HepG2 (cell line): ENCODE measurements around the gene PCDHGA6. TPM values are rescaled to one million over a fixed set of nuclear protein-coding genes. Genes with fewer than 3 reads are reported as not detected.
"Not testable (repeated sequence)": the region's sequence is repeated elsewhere in the genome, so short reads cannot be mapped to it uniquely, and the experiment has no call there.

Source experiments
- ATAC-seq: fragments of 200-7000 bp; cut with Tn5 transposase; 3 replicates; pipeline ENCODE4 v1.9.1; 2020; ENCODE audit warnings: mild to moderate bottlenecking, moderate library complexity
- BruUV-seq: library from RNA; stranded (reverse); fragments of 400-500 nt; replicated peaks from 2 replicates; lab custom pipeline; 2021; lab: Mats Ljungman, UMichigan
- CTCF ChIA-PET: fragments of 300-600 bp; formaldehyde crosslinking; extraction: SDS; loops from one replicate; lab custom pipeline; 2021; ENCODE audit warnings: low total read pairs, inconsistent platforms, low intra/inter-chr PET ratio; lab: Yijun Ruan, JAX
- POLR2A ChIA-PET: fragments of 350-600 bp; sonication (Branson Sonifier 250); formaldehyde crosslinking; loops from one replicate; lab custom pipeline; 2020; ENCODE audit warnings: antibody characterized with exemption, inconsistent platforms; lab: Yijun Ruan, JAX
- DNase-seq: peaks from one replicate; pipeline ENCODE4 v3.0.0-alpha.2; 2015; ENCODE audit warnings: low spot score
- FAIRE-seq: peaks from 3 replicates; lab custom pipeline; 2011; peaks lifted over from hg19 to GRCh38; lab: Jason Lieb, UNC
- H2AFZ ChIP-seq: one replicate; pipeline ENCODE4 v1.6.1; 2011; ENCODE audit warnings: low read length, inconsistent platforms
- H3K27ac ChIP-seq: fragments of 300-600 bp; 3 replicates; pipeline ENCODE4 v1.8.0; 2011; ENCODE audit warnings: mixed run types, mild to moderate bottlenecking, mixed read lengths, low read length, inconsistent platforms; ENCODE audit not compliant: insufficient read depth; ENCODE audit errors: extremely low read length
- H3K27me3 ChIP-seq, 2 experiments: fragments of 200-600 bp in 1 of 2; 2 replicates in 1 of 2; 3 replicates in 1 of 2; pipeline versions ENCODE4 v1.6.0 to v1.8.0; 2011; ENCODE audit warnings: low read length in 2 of 2, mild to moderate bottlenecking in 2 of 2, moderate library complexity in 2 of 2, inconsistent platforms in 1 of 2; ENCODE audit not compliant: insufficient read depth in 2 of 2, control insufficient read depth in 1 of 2
- H3K36me3 ChIP-seq, 2 experiments: fragments of 200-600 bp in 1 of 2; replicated peaks in 1 of 2; 2 replicates in 1 of 2; 3 replicates in 1 of 2; pipeline versions ENCODE4 v1.5.1 to v1.8.0; 2011; ENCODE audit warnings: low read length in 2 of 2, inconsistent platforms in 1 of 2; ENCODE audit not compliant: insufficient read depth in 2 of 2, control insufficient read depth in 1 of 2
- H3K4me1 ChIP-seq: 2 replicates; pipeline ENCODE4 v1.5.1; 2012; ENCODE audit warnings: low read length, inconsistent platforms; ENCODE audit not compliant: insufficient read depth
- H3K4me2 ChIP-seq: 2 replicates; pipeline ENCODE4 v1.6.0; 2011; ENCODE audit warnings: low read depth, low read length, inconsistent platforms
- H3K4me3 ChIP-seq, 3 experiments: fragments of 200-600 bp in 1 of 3; sonication (generic), shearing (Covaris generic) in 1 of 3; replicated peaks in 1 of 3; 2 replicates each; pipeline ENCODE4 v1.5.1; 2011 to 2016; ENCODE audit warnings: low read length in 3 of 3, inconsistent platforms in 2 of 3, low read depth in 2 of 3, mild to moderate bottlenecking in 2 of 3, control low read depth in 1 of 3, mixed read lengths in 1 of 3; ENCODE audit not compliant: insufficient read depth in 1 of 3
- H3K79me2 ChIP-seq: one replicate; pipeline ENCODE4 v1.6.1; 2011; ENCODE audit warnings: low read length, inconsistent platforms; ENCODE audit not compliant: insufficient read depth
- H3K9ac ChIP-seq: 2 replicates; pipeline ENCODE4 v1.6.0; 2011; ENCODE audit warnings: mild to moderate bottlenecking, low read depth, low read length, inconsistent platforms; ENCODE audit not compliant: insufficient read depth
- H3K9me3 ChIP-seq: 2 replicates; pipeline ENCODE4 v1.5.1; 2012; ENCODE audit warnings: mild to moderate bottlenecking, low read length
- H4K20me1 ChIP-seq: 2 replicates; pipeline ENCODE4 v1.6.0; 2011; ENCODE audit warnings: inconsistent platforms, mild to moderate bottlenecking, low read length, moderate library complexity; ENCODE audit not compliant: insufficient read depth
- ARID3A ChIP-seq: IDR thresholded peaks from 2 replicates; pipeline ENCODE4 v1.6.1; 2012; ENCODE audit warnings: low read depth, low read length, improper control_type of control experiment
- CTCF ChIP-seq: sonication (generic); formaldehyde crosslinking; IDR thresholded peaks from 2 replicates; pipeline ENCODE4 v1.5.0; 2020; ENCODE audit warnings: mild to moderate bottlenecking, missing genetic modification reagents, moderate library complexity
- ETV6 ChIP-seq: sonication (generic); formaldehyde crosslinking; conservative IDR thresholded peaks from 2 replicates; pipeline ENCODE4 v1.4.0; 2020; ENCODE audit warnings: missing genetic modification reagents
- FOXJ3 ChIP-seq: sonication (generic); formaldehyde crosslinking; IDR thresholded peaks from 2 replicates; pipeline ENCODE4 v1.4.0; 2020; ENCODE audit warnings: missing genetic modification reagents, mild to moderate bottlenecking, borderline replicate concordance
- GABPA ChIP-seq, 2 experiments: IDR thresholded peaks; 2 replicates each; pipeline ENCODE4 v1.6.1; 2011 to 2016; ENCODE audit warnings: low read depth in 2 of 2, low read length in 1 of 2, missing biosample characterization in 1 of 2, missing genetic modification characterization in 1 of 2
- MTA1 ChIP-seq: sonication (generic); formaldehyde crosslinking; IDR thresholded peaks from 2 replicates; pipeline ENCODE4 v1.4.0; 2020; ENCODE audit warnings: missing genetic modification reagents, mild to moderate bottlenecking, borderline replicate concordance
- NFYB ChIP-seq: sonication (generic); formaldehyde crosslinking; IDR thresholded peaks from 2 replicates; pipeline ENCODE4 v1.4.0; 2020; ENCODE audit warnings: missing genetic modification reagents
- RARG ChIP-seq: sonication (generic); formaldehyde crosslinking; IDR thresholded peaks from 2 replicates; pipeline ENCODE4 v1.4.0; 2020; ENCODE audit warnings: low read depth, mild to moderate bottlenecking, missing genetic modification reagents
- SOX6 ChIP-seq, 2 experiments: fragments of 450-650 bp in 1 of 2; sonication (generic) in 1 of 2; formaldehyde crosslinking in 1 of 2; IDR thresholded peaks; 2 replicates each; pipeline versions ENCODE4 v1.4.0 to v1.6.1; 2017 to 2020; ENCODE audit warnings: antibody characterized with exemption in 1 of 2, mild to moderate bottlenecking in 1 of 2, missing genetic modification reagents in 1 of 2
- STAG1 ChIP-seq: sonication (generic); formaldehyde crosslinking; IDR thresholded peaks from 2 replicates; pipeline ENCODE4 v1.4.0; 2020; ENCODE audit warnings: missing genetic modification reagents
- ZBTB42 ChIP-seq: sonication (generic); formaldehyde crosslinking; IDR thresholded peaks from 2 replicates; pipeline ENCODE4 v1.5.0; 2020; ENCODE audit warnings: mild to moderate bottlenecking, missing genetic modification reagents
- ZNF333 ChIP-seq: sonication (generic); formaldehyde crosslinking; IDR thresholded peaks from 2 replicates; pipeline ENCODE4 v1.4.0; 2020; ENCODE audit warnings: mild to moderate bottlenecking, missing genetic modification reagents, borderline replicate concordance
- ZNF672 ChIP-seq: sonication (generic); formaldehyde crosslinking; IDR thresholded peaks from 2 replicates; pipeline ENCODE4 v1.8.1; 2022; ENCODE audit warnings: missing genetic modification reagents
- ZSCAN31 ChIP-seq: sonication (generic); formaldehyde crosslinking; IDR thresholded peaks from 2 replicates; pipeline ENCODE4 v1.5.0; 2020; ENCODE audit warnings: low read depth, mild to moderate bottlenecking, missing genetic modification reagents
- WGBS: methylation state at CpG from one replicate; pipeline ENCODE4 v1.1.6; 2017; ENCODE audit warnings: low lambda C conversion rate; 5-methylcytosine and 5-hydroxymethylcytosine counted together
- in situ Hi-C: cut with HindIII; loops from 2 replicates; pipeline ENCODE4 v1.10.0; 2017; ENCODE audit warnings: low pct_unique_long_range_greater_than_20kb; ENCODE audit not compliant: extremely low pct_ligation_motif_present
- intact Hi-C: fragments of 100-400 bp; cut with micrococcal nuclease; formaldehyde crosslinking; loops from one replicate; pipeline ENCODE4 v1.10.0; 2022; ENCODE audit not compliant: unreplicated experiment
- polyA plus RNA-seq, 8 experiments: library from polyadenylated mRNA; depleted of rRNA in 3 of 8; stranded (reverse) in 7 of 8; unstranded in 1 of 8; fragments of >200 nt; fragmentation: Illumina TruSeq in 4 of 8; extraction: Trizol in 4 of 8; gene quantifications; 2 replicates each; pipeline versions ENCODE4 v1.2.1 to v1.2.3, GENCODE V29; 2011 to 2016; ENCODE audit warnings: low read depth in 4 of 8, missing spikeins in 1 of 8, mixed read lengths in 1 of 8; ENCODE audit not compliant: insufficient read depth in 1 of 8
- total RNA-seq, 5 experiments: library from RNA; depleted of rRNA; stranded (reverse); fragments of >200 nt; fragmentation: Illumina TruSeq; extraction: Trizol; gene quantifications; 2 replicates each; pipeline ENCODE4 v1.2.3, GENCODE V29; 2016; ENCODE audit warnings: low read depth in 1 of 5

Gene PCDHGA6
- total and polyA plus RNA-seq, 2 of the 13 experiments (the other 11 are each of a cell fraction or from before 2014, with no cell fraction given): 0.33 to 0.51 TPM

GRCh38 chr5:141332571-141332970 lies 41.1 kb upstream of the PCDHGA6 start:
- POLR2A ChIA-PET, H2AFZ ChIP-seq, H3K36me3 ChIP-seq, H4K20me1 ChIP-seq, BruUV-seq, in situ Hi-C loops, H3K79me2 ChIP-seq, FAIRE-seq, CTCF ChIA-PET, intact Hi-C loops, H3K27ac ChIP-seq, H3K9me3 ChIP-seq, H3K4me2 ChIP-seq, DNase-seq, ATAC-seq, H3K4me3 ChIP-seq, H3K9ac ChIP-seq: not testable (repeated sequence)
- Histone ChIP-seq H3K4me1 (peaks cover 10% of the 10 kb centered on the region), H3K27me3 (peaks cover 0 to 15% of the 10 kb centered on the region in 2 experiments; a peak in 3 of 5 replicates)
- 74% methylated on average over 20 of the region's 39 CpGs for WGBS

GRCh38 chr5:141338538-141339306 lies 35.0 kb upstream of the PCDHGA6 start, which contains the start of gene PCDHGA2:
Gene PCDHGA2, plus strand, starts transcription at chr5:141338760.
- H2AFZ ChIP-seq: no peak within 1 kb of the TSS
- no peaks in the 10 kb centered on the region for H3K79me2 ChIP-seq
- DNase-seq: peak; percentile 18
- no peaks in the 10 kb centered on the region for H3K36me3 ChIP-seq
- BruUV-seq: no TSS peak
- H3K27me3 ChIP-seq: no peaks in the 10 kb centered on the region; a peak in 1 of 5 replicates
- TF ChIP-seq ZSCAN31 (CRISPR knock-in tag) (no peak), ZNF333 (CRISPR knock-in tag) (no peak), ETV6 (CRISPR knock-in tag) (no peak), SOX6 (IDR thresholded peaks at IDR 0.05) (no peak), SOX6 (CRISPR knock-in tag; IDR thresholded peaks at IDR 0.05) (no peak), RARG (no peak), CTCF (CRISPR knock-in tag) (peak; percentile 35), ZNF672 (CRISPR knock-in tag) (no peak), STAG1 (CRISPR knock-in tag) (peak; percentile 33; the same call in 1 of the 2 replicates), FOXJ3 (no peak), ARID3A (no peak), GABPA (IDR thresholded peaks at IDR 0.05; ENCODE audit: low read depth, low read length) (no peak), GABPA (CRISPR knock-in tag; IDR thresholded peaks at IDR 0.05; ENCODE audit: low read depth) (no peak), ZBTB42 (CRISPR knock-in tag) (no peak), NFYB (no peak), MTA1 (no peak)
- no peak for FAIRE-seq
- 0 out of 3 replicates have a peak, but pooled peaks have one; percentile 25 for ATAC-seq
- H3K9me3 ChIP-seq: peaks cover 14% of the 10 kb centered on the region; the same call in 1 of the 2 replicates
- CTCF ChIA-PET: interaction anchor here (1.1 kb wide), 1 partner anchor 226 kb away, joined by 4 read pairs; no protein-coding TSS in a partner anchor
- no peak within 1 kb of the TSS for H3K4me2 ChIP-seq
- WGBS: 46% methylated on average over 24 of the region's 27 CpGs
- no peak within 1 kb of the TSS for H3K9ac ChIP-seq
- in situ Hi-C loops (no loop called here), intact Hi-C loops (no loop called here)
- POLR2A ChIA-PET: no interaction called here
- H3K4me1 ChIP-seq: no peaks in the 10 kb centered on the region
- no peak within 1 kb of the TSS for H3K27ac ChIP-seq
- no peaks in the 10 kb centered on the region for H4K20me1 ChIP-seq
- no peak within 1 kb of the TSS for H3K4me3 ChIP-seq
